GM12864 (cell line): Measurements from ENCODE around the gene FBXO17.
"Not testable (repeated sequence)": the region's sequence is repeated elsewhere in the genome, so short reads cannot be mapped to it uniquely, and the experiment has no call there.

Experiments used
- DNase-seq: peaks from one replicate; pipeline ENCODE4 v3.0.0-alpha.2; 2011; ENCODE audit warnings: low read depth
- H3K4me3 ChIP-seq: 2 replicates; pipeline ENCODE4 v1.5.1; 2011; ENCODE audit warnings: mild to moderate bottlenecking, low read depth, low read length, control low read depth
- TF ChIP-seq, protein P1 (sequence below): IDR thresholded peaks from 2 replicates; pipeline ENCODE4 v1.5.1; 2011; ENCODE audit warnings: low read depth, mild to moderate bottlenecking, moderate library complexity, low read length, control low read depth, inconsistent platforms; ENCODE audit errors: missing control alignments

FBXO17 gene

DNA sequence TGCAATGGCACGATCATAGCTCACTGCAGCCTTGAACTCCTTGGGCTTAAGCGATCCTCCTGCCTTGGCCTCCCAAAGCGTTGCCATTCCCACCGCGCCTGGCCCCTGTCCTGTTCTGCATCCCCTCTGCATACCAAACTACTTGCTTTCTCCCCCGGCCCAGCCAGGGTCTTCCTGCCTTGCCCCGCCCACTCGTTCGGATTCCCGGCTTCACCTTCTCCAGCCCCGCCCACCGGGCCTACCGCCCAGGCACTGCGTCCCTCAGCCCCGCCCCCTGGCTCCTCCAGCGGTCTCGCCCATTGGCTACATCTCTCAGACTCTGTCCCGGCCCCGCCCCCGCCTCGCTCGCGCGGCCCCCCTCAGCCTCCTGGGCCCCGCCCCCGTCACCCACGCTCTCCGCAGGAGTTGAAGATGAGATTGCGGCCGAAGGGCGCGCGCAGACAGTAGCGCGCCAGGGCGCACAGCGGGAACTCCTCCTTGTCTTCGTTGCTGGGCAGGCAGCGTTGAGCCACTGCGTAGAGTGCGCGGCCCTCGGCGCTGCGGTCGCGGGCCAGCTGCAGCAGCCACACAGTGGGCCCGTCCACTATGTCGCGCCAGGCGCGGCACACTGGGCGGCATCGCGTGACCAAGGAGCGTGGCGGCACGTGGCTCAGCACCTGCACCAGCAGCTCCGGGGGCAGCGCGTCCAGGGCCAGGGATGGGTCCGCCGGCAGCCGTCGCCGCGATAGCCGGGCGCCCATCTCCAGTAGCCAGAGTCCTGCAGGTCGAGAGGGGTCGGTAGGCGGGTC lies 25.8 kb downstream of the FBXO17 start:
- peak overlapping the region; percentile 37; the same call in 1 of the 2 replicates for H3K4me3 ChIP-seq
- TF ChIP-seq, protein P1, sequence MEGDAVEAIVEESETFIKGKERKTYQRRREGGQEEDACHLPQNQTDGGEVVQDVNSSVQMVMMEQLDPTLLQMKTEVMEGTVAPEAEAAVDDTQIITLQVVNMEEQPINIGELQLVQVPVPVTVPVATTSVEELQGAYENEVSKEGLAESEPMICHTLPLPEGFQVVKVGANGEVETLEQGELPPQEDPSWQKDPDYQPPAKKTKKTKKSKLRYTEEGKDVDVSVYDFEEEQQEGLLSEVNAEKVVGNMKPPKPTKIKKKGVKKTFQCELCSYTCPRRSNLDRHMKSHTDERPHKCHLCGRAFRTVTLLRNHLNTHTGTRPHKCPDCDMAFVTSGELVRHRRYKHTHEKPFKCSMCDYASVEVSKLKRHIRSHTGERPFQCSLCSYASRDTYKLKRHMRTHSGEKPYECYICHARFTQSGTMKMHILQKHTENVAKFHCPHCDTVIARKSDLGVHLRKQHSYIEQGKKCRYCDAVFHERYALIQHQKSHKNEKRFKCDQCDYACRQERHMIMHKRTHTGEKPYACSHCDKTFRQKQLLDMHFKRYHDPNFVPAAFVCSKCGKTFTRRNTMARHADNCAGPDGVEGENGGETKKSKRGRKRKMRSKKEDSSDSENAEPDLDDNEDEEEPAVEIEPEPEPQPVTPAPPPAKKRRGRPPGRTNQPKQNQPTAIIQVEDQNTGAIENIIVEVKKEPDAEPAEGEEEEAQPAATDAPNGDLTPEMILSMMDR: no peak
- peak; percentile 16 for DNase-seq

DNA sequence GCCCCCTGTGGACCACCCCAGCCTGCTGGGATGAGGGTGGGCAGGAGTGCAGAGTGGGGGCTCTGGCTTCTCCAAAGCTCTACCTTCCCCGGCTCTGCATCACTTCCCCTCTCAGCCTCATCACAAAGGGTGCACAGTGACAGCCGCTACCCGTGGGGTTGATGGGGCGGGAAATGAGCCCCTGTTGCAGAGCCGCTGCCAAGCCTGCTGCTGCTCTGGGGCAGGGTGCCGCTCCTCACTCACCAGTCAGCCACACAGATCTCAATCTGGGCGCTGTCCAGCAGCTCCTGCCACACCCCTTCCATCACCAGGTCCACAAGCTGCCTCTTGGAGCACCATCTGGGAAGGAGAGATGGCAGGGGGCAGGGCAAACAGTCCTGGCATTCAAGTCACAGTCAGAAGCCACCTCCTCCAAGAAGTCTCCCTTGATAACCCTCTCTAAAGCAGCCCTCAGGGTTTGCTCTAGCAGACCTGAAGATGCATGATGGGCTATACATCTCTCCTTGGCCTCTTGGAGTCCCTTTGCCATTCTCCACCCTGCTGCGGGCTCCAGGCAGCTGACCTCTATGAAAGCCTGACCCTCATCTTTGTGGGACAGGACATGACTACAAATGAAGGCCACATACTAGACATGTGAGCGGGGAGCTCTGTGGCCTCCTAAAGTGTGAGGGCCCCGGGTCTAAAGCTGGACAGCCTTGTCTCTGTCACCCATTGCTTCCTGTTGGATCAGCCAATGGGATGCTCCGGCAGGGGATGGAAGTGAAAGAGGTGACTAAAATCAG lies 29.1 kb downstream of the FBXO17 start:
- TF ChIP-seq, protein P1: no peak
- no peak overlapping the region for H3K4me3 ChIP-seq
- DNase-seq: no peak

DNA sequence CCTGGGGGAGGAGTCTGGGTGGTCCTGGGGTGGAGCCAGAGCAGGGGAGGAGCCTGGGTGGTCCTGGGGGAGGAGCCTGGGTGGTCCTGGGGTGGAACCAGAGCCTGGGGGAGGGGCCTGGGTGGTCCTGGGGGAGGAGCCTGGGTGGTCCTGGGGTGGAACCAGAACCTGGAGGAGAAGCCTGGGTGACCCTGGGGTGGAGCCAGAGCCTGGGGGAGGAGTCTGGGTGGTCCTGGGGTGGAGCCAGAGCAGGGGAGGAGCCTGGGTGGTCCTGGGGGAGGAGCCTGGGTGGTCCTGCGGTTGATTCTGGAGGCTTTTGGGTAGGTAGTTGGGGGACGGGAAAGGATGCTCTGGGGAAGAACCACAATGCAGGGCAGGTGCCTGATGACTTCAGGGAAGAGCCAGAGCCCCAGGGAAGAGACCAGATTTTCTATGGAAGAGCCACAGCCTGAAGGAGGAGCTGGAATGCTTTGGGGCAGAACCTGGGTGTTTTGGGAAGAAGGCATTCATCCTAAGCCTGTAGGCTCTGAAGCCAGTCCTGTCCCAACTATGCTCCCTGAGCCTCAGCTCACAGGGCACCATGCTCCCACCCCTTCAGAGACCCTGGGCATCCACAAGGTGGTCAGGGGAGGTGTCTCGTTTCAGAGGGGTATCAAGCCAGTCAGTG lies 29.8 kb downstream of the FBXO17 start:
- no peak overlapping the region for H3K4me3 ChIP-seq
- TF ChIP-seq, protein P1: no peak
- no peak for DNase-seq

DNA sequence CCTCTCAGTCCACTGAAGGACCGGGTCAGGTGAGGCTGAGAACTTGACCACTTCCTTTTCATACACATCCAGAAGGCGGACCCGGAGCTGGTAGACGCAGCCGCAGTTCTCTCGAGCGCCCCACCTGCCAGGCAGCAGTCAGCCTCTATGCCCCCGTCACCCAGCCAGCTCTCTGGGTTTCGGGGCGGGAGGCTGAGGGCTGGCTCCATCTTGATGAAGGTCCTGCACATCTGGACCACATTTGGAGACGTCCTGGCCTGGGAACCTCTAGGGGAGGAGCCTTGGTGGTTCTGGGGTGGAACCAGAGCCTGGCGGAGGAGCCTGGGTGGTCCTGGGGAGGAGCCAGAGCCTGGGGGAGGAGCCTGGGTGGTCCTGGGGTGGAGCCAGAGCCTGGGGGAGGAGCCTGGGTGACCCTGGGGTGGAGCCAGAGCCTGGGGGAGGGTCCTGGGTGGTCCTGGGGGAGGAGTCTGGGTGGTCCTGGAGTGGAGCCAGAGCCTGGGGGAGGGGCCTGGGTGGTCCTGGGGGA lies 30.5 kb downstream of the FBXO17 start:
- H3K4me3 ChIP-seq: no peak overlapping the region
- TF ChIP-seq, protein P1: no peak
- DNase-seq: no peak

DNA sequence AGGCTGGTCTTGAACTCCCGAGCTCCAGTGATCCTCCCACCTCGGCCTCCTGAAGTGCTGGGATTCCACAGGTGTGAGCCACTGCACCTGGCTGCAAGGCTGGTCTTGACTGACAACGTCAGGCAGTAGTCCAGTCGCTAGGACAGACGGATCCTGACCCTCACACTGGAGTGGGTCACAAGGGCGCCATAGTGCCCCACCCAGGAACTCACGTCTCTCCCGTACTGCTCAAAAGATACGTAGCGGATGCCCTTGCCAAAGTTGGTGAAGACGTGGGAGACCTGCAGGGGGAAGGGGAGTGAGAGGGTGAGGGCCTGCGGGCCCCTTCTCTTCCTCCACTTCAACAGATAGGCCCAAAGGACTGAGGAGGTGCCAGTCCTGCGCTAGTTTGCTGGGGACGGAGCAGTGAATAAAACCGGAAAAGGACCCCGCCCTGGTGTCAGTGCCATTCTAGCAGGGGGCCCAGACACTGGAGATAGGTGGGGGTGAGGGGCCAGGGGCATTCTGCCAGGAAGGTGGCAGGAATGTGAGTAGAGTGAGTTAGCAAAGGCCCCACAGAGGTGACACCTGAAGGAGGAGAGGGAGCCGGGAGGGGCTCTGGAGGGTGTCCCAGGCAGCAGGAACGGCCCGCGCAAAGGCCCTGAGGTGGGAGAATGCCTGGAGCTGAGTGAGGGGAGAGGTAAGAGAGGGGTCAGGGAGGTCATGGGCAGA lies 32.9 kb downstream of the FBXO17 start:
- TF ChIP-seq, protein P1: no peak
- DNase-seq: no peak

DNA sequence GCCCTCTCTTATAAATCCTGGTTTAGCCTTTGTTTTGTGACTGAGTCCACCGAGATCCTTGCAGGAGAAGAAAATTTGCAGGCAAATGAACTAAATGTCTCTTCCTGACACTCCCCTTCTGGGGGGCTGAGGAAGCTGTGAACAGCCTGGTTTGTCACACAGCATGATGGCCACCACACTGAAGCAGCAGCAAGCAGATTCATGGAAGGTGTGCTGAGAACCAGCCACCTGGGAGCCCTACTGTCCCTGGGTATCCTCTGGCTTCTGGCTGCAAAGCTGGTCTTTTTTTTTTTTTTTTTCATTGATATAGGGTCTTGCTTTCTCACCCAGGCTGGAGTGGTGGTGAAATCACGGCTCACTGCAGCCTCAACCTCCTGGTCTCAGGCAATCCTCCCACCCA lies 33.6 kb downstream of the FBXO17 start:
- TF ChIP-seq, protein P1: no peak
- H3K4me3 ChIP-seq: no peak overlapping the region
- DNase-seq: no peak

More for the DNA sequence above, 32.9 kb downstream of the FBXO17 start:
- no peak overlapping the region for H3K4me3 ChIP-seq

DNA sequence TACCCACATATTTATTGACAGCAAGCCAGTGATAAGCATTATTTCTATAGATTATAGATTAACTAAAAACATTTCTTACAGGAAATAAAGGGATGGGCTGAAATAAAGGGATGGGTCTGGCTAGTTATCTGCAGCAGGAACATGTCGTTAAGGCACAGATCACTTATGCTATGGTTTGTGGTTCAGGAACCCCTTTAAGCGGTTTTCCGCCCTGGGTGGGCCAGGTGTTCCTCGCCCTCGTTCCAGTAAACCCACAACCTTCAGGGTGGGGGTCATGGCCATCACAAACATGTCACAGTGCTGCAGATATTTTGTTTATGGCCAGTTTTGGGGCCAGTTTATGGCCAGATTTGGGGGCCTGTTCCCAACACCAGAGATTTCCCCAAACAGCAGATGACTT lies 34.1 kb downstream of the FBXO17 start:
- not testable (repeated sequence) for H3K4me3 ChIP-seq, DNase-seq
